Measurements from ENCODE around the gene BLTP2.

DNA sequence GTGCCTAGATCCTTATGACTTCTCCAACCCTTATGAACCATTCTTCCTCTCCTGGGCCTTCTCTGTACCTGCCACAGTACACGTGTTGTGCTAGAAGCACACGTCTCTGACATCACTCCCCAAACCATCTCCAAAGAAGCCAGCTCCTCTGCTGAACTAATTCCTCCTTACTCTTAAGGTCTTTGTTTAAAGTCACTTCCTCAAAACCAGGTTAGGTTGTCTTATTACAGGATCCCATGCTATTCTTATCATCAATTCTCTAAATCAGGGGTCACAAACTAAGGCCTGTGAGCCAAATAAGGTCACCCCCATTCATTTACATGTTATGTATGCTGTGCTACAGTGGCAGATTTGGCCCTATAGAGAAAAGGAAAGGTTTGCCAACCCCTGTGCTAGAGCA lies 21.0 kb upstream of the BLTP2 start:
- TF ChIP-seq, protein P1, sequence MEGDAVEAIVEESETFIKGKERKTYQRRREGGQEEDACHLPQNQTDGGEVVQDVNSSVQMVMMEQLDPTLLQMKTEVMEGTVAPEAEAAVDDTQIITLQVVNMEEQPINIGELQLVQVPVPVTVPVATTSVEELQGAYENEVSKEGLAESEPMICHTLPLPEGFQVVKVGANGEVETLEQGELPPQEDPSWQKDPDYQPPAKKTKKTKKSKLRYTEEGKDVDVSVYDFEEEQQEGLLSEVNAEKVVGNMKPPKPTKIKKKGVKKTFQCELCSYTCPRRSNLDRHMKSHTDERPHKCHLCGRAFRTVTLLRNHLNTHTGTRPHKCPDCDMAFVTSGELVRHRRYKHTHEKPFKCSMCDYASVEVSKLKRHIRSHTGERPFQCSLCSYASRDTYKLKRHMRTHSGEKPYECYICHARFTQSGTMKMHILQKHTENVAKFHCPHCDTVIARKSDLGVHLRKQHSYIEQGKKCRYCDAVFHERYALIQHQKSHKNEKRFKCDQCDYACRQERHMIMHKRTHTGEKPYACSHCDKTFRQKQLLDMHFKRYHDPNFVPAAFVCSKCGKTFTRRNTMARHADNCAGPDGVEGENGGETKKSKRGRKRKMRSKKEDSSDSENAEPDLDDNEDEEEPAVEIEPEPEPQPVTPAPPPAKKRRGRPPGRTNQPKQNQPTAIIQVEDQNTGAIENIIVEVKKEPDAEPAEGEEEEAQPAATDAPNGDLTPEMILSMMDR (IDR thresholded peaks at IDR 0.05; ENCODE audit: low read length): no peak
- no peak for TF ChIP-seq EZH2 (IDR thresholded peaks at IDR 0.05; ENCODE audit: borderline replicate concordance, low read length)
